Chondrocyte (in vitro differentiated cells): ENCODE measurements around the gene AP2S1. TPM values are rescaled to one million over a fixed set of nuclear protein-coding genes. Genes with fewer than 3 reads are reported as not detected.
A peak's percentile ranks its signal among the peaks of the same experiment; 100 is the strongest.

Experiments
- DNase-seq: peaks from one replicate; pipeline ENCODE4 v3.0.0; 2021; ENCODE audit warnings: mixed read lengths, low spot score
- H3K27ac Mint-ChIP-seq: one replicate; pipeline ENCODE4 v1.8.0; 2021; ENCODE audit warnings: mild to moderate bottlenecking, moderate library complexity, mixed read lengths; ENCODE audit not compliant: unreplicated experiment
- H3K27me3 Mint-ChIP-seq: 2 replicates; pipeline ENCODE4 v1.8.0; 2021; ENCODE audit warnings: low read depth, mixed read lengths
- H3K36me3 Mint-ChIP-seq: 2 replicates; pipeline ENCODE4 v1.8.0; 2021; ENCODE audit warnings: low read depth, mixed read lengths
- H3K4me1 Mint-ChIP-seq: 2 replicates; pipeline ENCODE4 v1.8.0; 2021; ENCODE audit warnings: low read depth, mild to moderate bottlenecking, mixed read lengths
- H3K4me3 Mint-ChIP-seq: one replicate; pipeline ENCODE4 v1.8.0; 2021; ENCODE audit warnings: mild to moderate bottlenecking, moderate library complexity, mixed read lengths; ENCODE audit not compliant: unreplicated experiment
- H3K9me3 Mint-ChIP-seq: 2 replicates; pipeline ENCODE4 v1.8.0; 2021; ENCODE audit warnings: low read depth, mixed read lengths
- total RNA-seq: library from RNA; stranded (reverse); gene quantifications from 3 replicates; pipeline ENCODE4 v1.2.1, GENCODE V29; 2021
- TF ChIP-seq, protein P1 (sequence below): fragments of 200-600 bp; sonication (generic); IDR thresholded peaks from 2 replicates; pipeline ENCODE4 v1.5.0; 2021; ENCODE audit warnings: antibody characterized with exemption, mild to moderate bottlenecking, moderate library complexity

The AP2S1 gene
- total RNA-seq, 1 donor from 2014 or later, result 189 TPM

DNA sequence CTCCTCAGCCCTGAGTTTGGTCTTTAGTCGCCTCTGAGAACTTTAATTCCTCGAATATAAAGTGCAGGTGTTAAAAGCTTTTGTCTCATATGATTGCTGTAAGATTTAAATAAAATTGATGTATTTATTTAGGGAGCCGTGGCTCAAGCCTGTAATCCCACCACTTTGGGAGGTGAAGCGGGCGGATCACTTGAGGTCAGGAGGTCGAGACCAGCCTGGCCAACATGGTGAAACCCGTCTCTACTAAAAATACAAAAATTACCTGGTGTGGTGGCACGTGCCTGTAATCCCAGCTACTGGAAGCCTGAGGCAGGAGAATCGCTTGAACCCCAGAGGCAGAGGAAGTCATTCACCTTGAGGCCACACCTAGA is 61.7 kb downstream of the AP2S1 start:
- H3K4me3 Mint-ChIP-seq, result no peak overlapping the region
- peaks cover 29% of the 10 kb centered on the region for H3K4me1 Mint-ChIP-seq
- H3K36me3 Mint-ChIP-seq, result peaks cover 8% of the 10 kb centered on the region
- H3K27ac Mint-ChIP-seq, result no peak overlapping the region
- H3K9me3 Mint-ChIP-seq, result no peaks in the 10 kb centered on the region
- TF ChIP-seq, protein P1, sequence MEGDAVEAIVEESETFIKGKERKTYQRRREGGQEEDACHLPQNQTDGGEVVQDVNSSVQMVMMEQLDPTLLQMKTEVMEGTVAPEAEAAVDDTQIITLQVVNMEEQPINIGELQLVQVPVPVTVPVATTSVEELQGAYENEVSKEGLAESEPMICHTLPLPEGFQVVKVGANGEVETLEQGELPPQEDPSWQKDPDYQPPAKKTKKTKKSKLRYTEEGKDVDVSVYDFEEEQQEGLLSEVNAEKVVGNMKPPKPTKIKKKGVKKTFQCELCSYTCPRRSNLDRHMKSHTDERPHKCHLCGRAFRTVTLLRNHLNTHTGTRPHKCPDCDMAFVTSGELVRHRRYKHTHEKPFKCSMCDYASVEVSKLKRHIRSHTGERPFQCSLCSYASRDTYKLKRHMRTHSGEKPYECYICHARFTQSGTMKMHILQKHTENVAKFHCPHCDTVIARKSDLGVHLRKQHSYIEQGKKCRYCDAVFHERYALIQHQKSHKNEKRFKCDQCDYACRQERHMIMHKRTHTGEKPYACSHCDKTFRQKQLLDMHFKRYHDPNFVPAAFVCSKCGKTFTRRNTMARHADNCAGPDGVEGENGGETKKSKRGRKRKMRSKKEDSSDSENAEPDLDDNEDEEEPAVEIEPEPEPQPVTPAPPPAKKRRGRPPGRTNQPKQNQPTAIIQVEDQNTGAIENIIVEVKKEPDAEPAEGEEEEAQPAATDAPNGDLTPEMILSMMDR, result no peak
- no peak for DNase-seq
- no peaks in the 10 kb centered on the region for H3K27me3 Mint-ChIP-seq

DNA sequence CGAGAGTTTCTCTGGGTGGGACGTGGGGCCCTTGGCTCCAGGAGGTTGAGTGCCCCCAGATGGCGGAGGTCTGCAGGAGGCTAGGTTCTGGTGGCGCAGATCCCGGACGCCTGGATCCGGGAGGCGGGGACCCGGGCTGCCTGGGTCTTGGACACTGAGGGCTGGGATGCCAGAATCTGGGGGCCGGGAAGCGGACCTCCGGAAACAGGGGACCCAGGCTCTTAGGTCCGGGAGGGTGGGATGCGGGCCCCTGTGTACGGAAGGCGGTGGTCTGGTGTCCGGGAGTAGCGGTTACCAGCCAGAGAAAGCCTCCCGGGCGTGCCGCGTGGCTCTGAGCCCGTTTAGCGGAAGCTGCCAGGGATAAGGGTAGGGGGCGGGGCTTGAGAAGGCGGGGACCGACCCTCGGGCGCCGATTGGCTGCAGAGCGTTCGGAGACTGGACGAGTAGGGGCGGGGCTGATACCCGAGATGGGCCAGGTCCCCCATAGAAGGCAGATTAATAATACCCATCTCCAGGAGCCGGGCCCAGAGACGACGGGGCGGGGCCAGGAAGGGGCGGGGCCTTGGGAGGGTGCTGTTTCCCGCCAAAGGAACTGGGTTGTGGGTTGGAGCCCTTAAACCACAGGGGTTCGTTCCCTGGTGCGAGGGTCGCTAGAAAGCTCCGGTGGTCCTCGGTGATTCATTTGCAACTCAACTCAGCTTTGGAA is 62.2 kb downstream of the AP2S1 start, which contains the start of gene SLC1A5:
TSS of gene SLC1A5 (minus strand) at position 333 of the 706 bp plus-strand sequence. CDS start 629 bp downstream, outside the sequence.
- peak; percentile 98 for DNase-seq
- H3K27me3 Mint-ChIP-seq, result no peaks in the 10 kb centered on the region
- H3K27ac Mint-ChIP-seq, result peak within 1 kb of the TSS; percentile 100
- peaks cover 14% of the 10 kb centered on the region for H3K36me3 Mint-ChIP-seq
- H3K4me3 Mint-ChIP-seq, result peak within 1 kb of the TSS; percentile 99
- TF ChIP-seq, protein P1, result peak; percentile 30
- no peaks in the 10 kb centered on the region for H3K9me3 Mint-ChIP-seq
- peaks cover 34% of the 10 kb centered on the region for H3K4me1 Mint-ChIP-seq

Other genes with a start within 250 kb of the AP2S1 start
- 137 to 148 TPM (median 144 TPM) in 3 replicates for gene CALM3, start 249.5 kb downstream of the AP2S1 start, total RNA-seq
- gene PTGIR, start 225.8 kb downstream of the AP2S1 start, total RNA-seq, result 0.80 to 2.4 TPM (median 2.2 TPM) in 3 replicates
- gene GNG8, start 214.6 kb downstream of the AP2S1 start, total RNA-seq, result not detected in 3 replicates
- 17.1 to 18.7 TPM (median 18.5 TPM) in 3 replicates for gene DACT3, start 189.7 kb downstream of the AP2S1 start, total RNA-seq
- gene PRKD2, start 133.7 kb downstream of the AP2S1 start, total RNA-seq, result 21.9 to 31.9 TPM (median 23.3 TPM) in 3 replicates
- gene FKRP, start 104.8 kb downstream of the AP2S1 start, total RNA-seq, result 25.2 to 27.7 TPM (median 26.6 TPM) in 3 replicates
- 69.8 to 77.3 TPM (median 76.7 TPM) in 3 replicates for gene STRN4, start 104.4 kb downstream of the AP2S1 start, total RNA-seq
- 77.3 to 310 TPM (median 304 TPM) in 3 replicates for gene SLC1A5, start 62.3 kb downstream of the AP2S1 start, total RNA-seq
- gene ARHGAP35, start 10.2 kb upstream of the AP2S1 start, total RNA-seq, result 60.1 to 70.9 TPM (median 70.2 TPM) in 3 replicates
- 1.0 to 1.8 TPM (median 1.7 TPM) in 3 replicates for gene NPAS1, start 169.0 kb upstream of the AP2S1 start, total RNA-seq
- 35.8 to 37.6 TPM (median 37.3 TPM) in 3 replicates for gene TMEM160, start 197.8 kb upstream of the AP2S1 start, total RNA-seq